IMR-90 (cell line): ENCODE results near the gene ADGRD2. TPM values are rescaled to one million over a fixed set of nuclear protein-coding genes. Genes with fewer than 3 reads are reported as not detected.

Experiments used
- ATAC-seq: fragments of 200-7000 bp; cut with Tn5 transposase; 2 replicates; pipeline ENCODE4 v1.9.1; 2020; ENCODE audit warnings: low read depth, mild to moderate bottlenecking, moderate library complexity
- BruUV-seq: library from RNA; stranded (reverse); fragments of 400-500 nt; replicated peaks from 2 replicates; lab custom pipeline; 2021; lab: Mats Ljungman, UMichigan
- CTCF ChIA-PET: fragments of 300-600 bp; formaldehyde crosslinking; extraction: SDS; loops from one replicate; lab custom pipeline; 2021; ENCODE audit warnings: antibody characterized with exemption; lab: Yijun Ruan, JAX
- POLR2A ChIA-PET: fragments of 300-600 bp; sonication (Branson Sonifier 250); formaldehyde crosslinking; loops from one replicate; lab custom pipeline; 2022; ENCODE audit warnings: antibody characterized with exemption; ENCODE audit not compliant: unreplicated experiment; lab: Charles Lee
- DNase-seq: peaks from one replicate; pipeline ENCODE4 v3.0.0; 2013
- H2AFZ ChIP-seq: replicated peaks from 2 replicates; pipeline ENCODE3; 2013; ENCODE audit warnings: low read length, mild to moderate bottlenecking; ENCODE audit not compliant: poor library complexity
- H2AK5ac ChIP-seq: 2 replicates; pipeline ENCODE4 v1.6.1; 2013; ENCODE audit warnings: low read depth, low read length, inconsistent platforms
- H2AK9ac ChIP-seq: replicated peaks from 2 replicates; pipeline ENCODE3; 2013; ENCODE audit warnings: mild to moderate bottlenecking, low read depth, low read length, moderate library complexity; ENCODE audit not compliant: poor library complexity
- H2BK120ac ChIP-seq: 2 replicates; pipeline ENCODE4 v1.6.1; 2013; ENCODE audit warnings: low read depth, low read length, inconsistent platforms
- H2BK15ac ChIP-seq: 3 replicates; pipeline ENCODE4 v1.6.1; 2013; ENCODE audit warnings: low read depth, low read length, inconsistent platforms
- H2BK20ac ChIP-seq: 2 replicates; pipeline ENCODE4 v1.6.1; 2013; ENCODE audit warnings: low read depth, mild to moderate bottlenecking, inconsistent platforms, low read length, moderate library complexity
- H2BK5ac ChIP-seq: 2 replicates; pipeline ENCODE4 v1.6.1; 2013; ENCODE audit warnings: mild to moderate bottlenecking, low read depth, low read length, inconsistent platforms; ENCODE audit not compliant: poor library complexity, severe bottlenecking
- H3K14ac ChIP-seq: replicated peaks from 2 replicates; pipeline ENCODE4 v1.6.1; 2013; ENCODE audit warnings: low read depth, low read length, inconsistent platforms
- H3K18ac ChIP-seq: 2 replicates; pipeline ENCODE4 v1.6.1; 2013; ENCODE audit warnings: low read depth, low read length, control low read depth
- H3K23ac ChIP-seq: 2 replicates; pipeline ENCODE4 v1.6.1; 2013; ENCODE audit warnings: low read depth, low read length, inconsistent platforms
- H3K27ac ChIP-seq: 2 replicates; pipeline ENCODE4 v1.5.1; 2013; ENCODE audit warnings: mild to moderate bottlenecking, control low read depth, low read length; ENCODE audit not compliant: insufficient read depth
- H3K27me3 ChIP-seq: 2 replicates; pipeline ENCODE4 v1.6.1; 2013; ENCODE audit warnings: low read length; ENCODE audit not compliant: control insufficient read depth, insufficient read depth
- H3K36me3 ChIP-seq: 2 replicates; pipeline ENCODE4 v1.6.1; 2013; ENCODE audit warnings: low read length, mixed read lengths; ENCODE audit not compliant: control insufficient read depth, insufficient read depth
- H3K4ac ChIP-seq: 2 replicates; pipeline ENCODE4 v1.6.1; 2013; ENCODE audit warnings: low read depth, low read length, inconsistent platforms
- H3K4me1 ChIP-seq: 2 replicates; pipeline ENCODE4 v1.6.1; 2013; ENCODE audit warnings: low read length, mixed read lengths; ENCODE audit not compliant: control insufficient read depth, insufficient read depth
- H3K4me2 ChIP-seq: 2 replicates; pipeline ENCODE4 v1.6.1; 2013; ENCODE audit warnings: low read depth, mild to moderate bottlenecking, control low read depth, low read length, moderate library complexity
- H3K4me3 ChIP-seq: 2 replicates; pipeline ENCODE4 v1.5.1; 2013; ENCODE audit warnings: low read depth, mild to moderate bottlenecking, control low read depth, low read length, moderate library complexity; ENCODE audit not compliant: insufficient read depth
- H3K56ac ChIP-seq: 2 replicates; pipeline ENCODE4 v1.6.1; 2013; ENCODE audit warnings: low read length, inconsistent platforms; ENCODE audit not compliant: insufficient read depth; ENCODE audit errors: extremely low read depth
- H3K79me1 ChIP-seq, 2 experiments: 2 replicates each; pipeline ENCODE4 v1.6.1; 2013; ENCODE audit warnings: low read length in 2 of 2, inconsistent platforms in 1 of 2, low read depth in 1 of 2
- H3K9ac ChIP-seq: 2 replicates; pipeline ENCODE4 v1.6.1; 2013; ENCODE audit warnings: low read depth, low read length, control low read depth
- H3K9me1 ChIP-seq: 2 replicates; pipeline ENCODE4 v1.6.1; 2013; ENCODE audit warnings: low read length, inconsistent platforms; ENCODE audit not compliant: insufficient read depth
- H3K9me3 ChIP-seq: 2 replicates; pipeline ENCODE4 v1.6.1; 2013; ENCODE audit warnings: low read length; ENCODE audit not compliant: control insufficient read depth, insufficient read depth
- H4K20me1 ChIP-seq: 2 replicates; pipeline ENCODE4 v1.6.1; 2013; ENCODE audit warnings: low read length, inconsistent platforms; ENCODE audit not compliant: insufficient read depth
- H4K5ac ChIP-seq: 2 replicates; pipeline ENCODE4 v1.6.1; 2013; ENCODE audit warnings: mild to moderate bottlenecking, low read depth, low read length, control low read depth
- H4K8ac ChIP-seq, 2 experiments: 2 replicates each; pipeline ENCODE4 v1.6.1; 2013; ENCODE audit warnings: low read depth in 2 of 2, low read length in 2 of 2, control low read depth in 1 of 2, inconsistent platforms in 1 of 2
- H4K91ac ChIP-seq: 2 replicates; pipeline ENCODE4 v1.6.1; 2013; ENCODE audit warnings: low read depth, low read length, inconsistent platforms; ENCODE audit not compliant: insufficient read depth
- CEBPB ChIP-seq: IDR thresholded peaks from 2 replicates; pipeline ENCODE4 v1.6.1; 2012; ENCODE audit warnings: low read depth, low read length, improper control_type of control experiment
- MXI1 ChIP-seq: IDR thresholded peaks from 2 replicates; pipeline ENCODE4 v1.6.1; 2012; ENCODE audit warnings: low read depth, mild to moderate bottlenecking, low read length, moderate library complexity, borderline replicate concordance
- RCOR1 ChIP-seq: IDR thresholded peaks from 2 replicates; pipeline ENCODE4 v1.6.1; 2012; ENCODE audit warnings: mild to moderate bottlenecking, low read length, improper control_type of control experiment; ENCODE audit not compliant: insufficient replicate concordance
- WGBS, 2 experiments: methylation state at CpG; one replicate each; pipeline versions ENCODE4 v1.1.5 to v1.1.7; 2013; ENCODE audit warnings: missing lambda C conversion rate in 2 of 2; ENCODE audit not compliant: insufficient read length in 1 of 2; ENCODE audit errors: extremely low coverage in 2 of 2; 5-methylcytosine and 5-hydroxymethylcytosine counted together
- dilution Hi-C: fragments of 300-500 bp; cut with HindIII; formaldehyde crosslinking; loops from one replicate; pipeline ENCODE4 v1.14.3; 2018; ENCODE audit warnings: low sequenced_read_pairs; ENCODE audit not compliant: unreplicated experiment
- in situ Hi-C: fragments of 300-500 bp; cut with MboI; formaldehyde crosslinking; loops from 3 replicates; pipeline ENCODE4 v1.14.3; 2019; ENCODE audit warnings: low sequenced_read_pairs, inconsistent platforms, mixed read lengths
- intact Hi-C: fragments of 100-400 bp; cut with micrococcal nuclease; formaldehyde crosslinking; loops from 2 replicates; pipeline ENCODE4 v1.10.0; 2022
- polyA plus RNA-seq, 3 experiments: library from polyadenylated mRNA; depleted of rRNA; stranded (reverse); fragments of >200 nt; gene quantifications; 2 replicates each; pipeline ENCODE4 v1.2.3, GENCODE V29; 2012; ENCODE audit warnings: low replicate concordance in 1 of 3
- total RNA-seq: library from RNA; depleted of rRNA; stranded (reverse); fragments of >200 nt; gene quantifications from 2 replicates; pipeline ENCODE4 v1.2.3, GENCODE V29; 2012

The ADGRD2 gene
- total and polyA plus RNA-seq, 2 of the 4 experiments (the other 2 are of a cell fraction): not detected

GRCh38 chr9:124510650-124511425, 60.6 kb downstream of the ADGRD2 start:
- ATAC-seq (0 out of 2 replicates have a peak, but pooled peaks have one; percentile 19), DNase-seq (peak; percentile 21)
- 100% methylated on average over 1 of the region's 9 CpGs; no CpG with 5 or more reads in 1 of the 2 experiments for WGBS, 2 experiments
- no peaks in the 10 kb centered on the region for H3K9me1 ChIP-seq
- no peak overlapping the region for H3K4me2 ChIP-seq
- H4K91ac ChIP-seq: no peak overlapping the region
- no peak overlapping the region for H2BK120ac ChIP-seq
- in situ Hi-C loops (no loop called here), dilution Hi-C loops (no loop called here), intact Hi-C loops (no loop called here)
- no peak overlapping the region for H2BK5ac ChIP-seq
- no peaks in the 10 kb centered on the region for H3K79me1 ChIP-seq
- POLR2A ChIA-PET: no interaction called here
- H2BK20ac ChIP-seq: no peak overlapping the region
- H4K20me1 ChIP-seq: no peaks in the 10 kb centered on the region
- H3K56ac ChIP-seq: no peak overlapping the region
- no peak for TF ChIP-seq MXI1
- no peak for TF ChIP-seq RCOR1
- peak; percentile 85 for TF ChIP-seq CEBPB
- H2AK9ac ChIP-seq: no peak overlapping the region
- no peak overlapping the region for H3K23ac ChIP-seq
- BruUV-seq: no TSS peak
- no peak overlapping the region for H3K27ac ChIP-seq
- no peak overlapping the region for H4K8ac ChIP-seq
- no peaks in the 10 kb centered on the region for H3K9me3 ChIP-seq
- no peak overlapping the region for H2AFZ ChIP-seq
- no peak overlapping the region for H2BK15ac ChIP-seq
- H2AK5ac ChIP-seq: no peak overlapping the region
- H3K4ac ChIP-seq: no peak overlapping the region
- H3K36me3 ChIP-seq: no peaks in the 10 kb centered on the region
- H4K5ac ChIP-seq: no peak overlapping the region
- CTCF ChIA-PET: no interaction called here
- no peak overlapping the region for H3K18ac ChIP-seq
- peaks cover 46% of the 10 kb centered on the region for H3K27me3 ChIP-seq
- H3K4me1 ChIP-seq: no peaks in the 10 kb centered on the region; the same call in 1 of the 2 replicates
- H3K4me3 ChIP-seq: no peak overlapping the region
- H3K9ac ChIP-seq: no peak overlapping the region
- H3K14ac ChIP-seq: no peak overlapping the region; the same call in 1 of the 2 replicates
